Measurements from ENCODE around the gene GPR55. TPM values are rescaled to one million over a fixed set of nuclear protein-coding genes. Genes with fewer than 3 reads are reported as not detected.

GPR55 gene
- total and polyA plus RNA-seq, 11 donors = 0.03 to 0.36 (median 0.11) TPM; not detected in 6

DNA sequence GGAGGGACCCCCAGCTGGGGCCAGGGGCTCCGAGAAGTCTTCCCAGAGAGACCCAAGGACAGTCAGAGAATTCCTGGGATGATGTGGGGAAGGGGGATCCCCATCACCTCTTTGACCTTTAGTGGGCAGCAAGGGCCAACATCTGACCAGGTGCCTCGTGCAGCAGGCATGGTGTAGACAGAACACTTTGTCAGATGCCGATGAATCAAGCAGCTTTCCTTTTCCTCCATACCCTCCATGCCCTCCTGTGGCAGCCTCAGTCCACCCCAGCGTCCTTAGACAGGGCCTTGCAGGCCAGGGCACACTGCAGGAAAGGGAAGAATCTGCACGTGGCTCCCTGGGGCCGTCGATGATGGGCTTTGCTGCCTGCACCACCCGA is 26.3 kb downstream of the GPR55 start:
- intact Hi-C loops (cut with DNase I) = no loop called here
- Histone ChIP-seq H3K27ac (peak overlapping the region in 2 of 12 donors; percentile 37 to 48), H3K4me3 (no peak overlapping the region), H3K4me1 (peaks cover 0 to 8% (median 0%) of the 10 kb centered on the region in 12 donors), H3K9me3 (no peaks in the 10 kb centered on the region), H3K27me3 (peaks cover 0 to 12% (median 0%) of the 10 kb centered on the region in 9 donors), H3K36me3 (no peaks in the 10 kb centered on the region)
- ATAC-seq (no peak), DNase-seq (peak in 1 of 5 donors; percentile 38)
- WGBS, 4 donors = 53 to 68% (median 61%) methylated on average over 6 to 8 of the region's 8 CpGs
- no peak for TF ChIP-seq POLR2A (IDR thresholded peaks at IDR 0.05)
- TF ChIP-seq, protein P1, sequence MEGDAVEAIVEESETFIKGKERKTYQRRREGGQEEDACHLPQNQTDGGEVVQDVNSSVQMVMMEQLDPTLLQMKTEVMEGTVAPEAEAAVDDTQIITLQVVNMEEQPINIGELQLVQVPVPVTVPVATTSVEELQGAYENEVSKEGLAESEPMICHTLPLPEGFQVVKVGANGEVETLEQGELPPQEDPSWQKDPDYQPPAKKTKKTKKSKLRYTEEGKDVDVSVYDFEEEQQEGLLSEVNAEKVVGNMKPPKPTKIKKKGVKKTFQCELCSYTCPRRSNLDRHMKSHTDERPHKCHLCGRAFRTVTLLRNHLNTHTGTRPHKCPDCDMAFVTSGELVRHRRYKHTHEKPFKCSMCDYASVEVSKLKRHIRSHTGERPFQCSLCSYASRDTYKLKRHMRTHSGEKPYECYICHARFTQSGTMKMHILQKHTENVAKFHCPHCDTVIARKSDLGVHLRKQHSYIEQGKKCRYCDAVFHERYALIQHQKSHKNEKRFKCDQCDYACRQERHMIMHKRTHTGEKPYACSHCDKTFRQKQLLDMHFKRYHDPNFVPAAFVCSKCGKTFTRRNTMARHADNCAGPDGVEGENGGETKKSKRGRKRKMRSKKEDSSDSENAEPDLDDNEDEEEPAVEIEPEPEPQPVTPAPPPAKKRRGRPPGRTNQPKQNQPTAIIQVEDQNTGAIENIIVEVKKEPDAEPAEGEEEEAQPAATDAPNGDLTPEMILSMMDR (IDR thresholded peaks at IDR 0.05) = no peak

DNA sequence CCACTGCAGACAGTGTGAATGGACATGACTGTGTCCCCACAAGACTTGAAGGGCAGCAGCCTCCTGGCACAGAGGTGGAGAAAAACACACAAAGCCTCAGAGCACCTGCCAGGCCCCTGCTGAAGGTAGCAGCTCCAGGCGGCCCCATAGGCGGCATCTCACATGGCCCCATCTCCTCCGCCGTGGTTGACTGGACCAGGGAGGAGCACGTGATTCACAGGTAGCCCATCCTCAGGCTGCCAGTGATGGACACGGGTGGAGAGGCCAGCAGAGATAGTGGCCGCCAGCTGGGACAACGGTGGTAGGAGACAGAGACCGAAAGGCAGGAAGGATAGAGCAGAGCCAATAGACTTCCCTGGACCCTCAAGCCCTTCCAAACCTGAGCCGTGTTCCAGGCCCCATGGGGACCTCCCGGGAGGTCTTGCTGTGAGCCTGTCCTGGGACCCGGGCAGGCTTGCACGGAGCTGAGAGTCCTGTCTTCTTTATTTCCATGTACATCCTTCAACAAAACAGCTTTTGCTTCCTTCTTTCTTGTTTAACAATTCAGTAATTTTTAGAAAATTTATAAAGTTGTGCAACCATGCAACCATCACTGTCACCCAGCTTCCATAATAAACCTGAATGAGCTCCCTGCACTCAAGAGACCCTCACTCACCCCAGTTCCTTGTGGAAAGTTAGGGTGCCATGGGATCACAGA is 26.9 kb downstream of the GPR55 start:
- no peak for ATAC-seq
- TF ChIP-seq, protein P1 (IDR thresholded peaks at IDR 0.05) = no peak
- TF ChIP-seq POLR2A (IDR thresholded peaks at IDR 0.05) = no peak

DNA sequence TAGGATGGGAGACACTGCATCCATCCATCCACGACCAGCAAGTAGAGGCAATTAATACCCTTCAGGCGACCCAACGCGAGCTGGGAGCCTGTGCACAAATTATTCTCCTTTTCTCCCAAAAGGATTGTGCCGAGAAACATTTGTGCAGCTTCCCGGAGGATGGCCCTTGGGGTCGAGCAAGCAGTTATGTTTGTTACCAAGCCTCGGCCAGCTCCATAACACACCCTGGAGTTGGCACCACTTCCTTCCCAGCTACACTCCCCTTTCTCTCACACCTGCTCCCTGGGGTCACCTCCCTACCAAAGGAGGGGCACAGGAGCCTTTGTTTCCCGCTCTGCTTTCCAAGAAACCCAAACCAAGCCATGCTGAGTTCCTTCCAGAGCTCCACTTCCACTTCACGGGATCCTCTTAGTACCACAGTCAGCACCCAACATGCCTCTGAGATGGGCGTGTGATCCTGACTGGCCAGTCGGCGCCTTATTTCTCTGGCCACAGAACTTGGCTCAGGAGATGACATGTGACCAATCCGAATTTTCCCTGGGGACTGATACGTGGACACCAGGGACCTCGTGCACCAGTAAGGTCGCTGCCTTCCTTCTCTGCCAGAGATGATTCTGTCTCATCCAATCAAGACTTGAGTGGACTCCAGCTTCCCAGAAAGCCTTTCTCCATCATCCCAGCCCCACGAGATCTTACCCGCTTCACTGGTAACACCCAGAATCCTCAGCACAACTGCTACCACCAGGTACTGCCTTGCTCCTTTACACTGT is 28.5 kb downstream of the GPR55 start:
- intact Hi-C loops (cut with DNase I) = no loop called here
- Histone ChIP-seq H3K36me3 (no peaks in the 10 kb centered on the region), H3K9me3 (no peaks in the 10 kb centered on the region), H3K4me3 (no peak overlapping the region), H3K4me1 (peaks cover 0 to 8% (median 0%) of the 10 kb centered on the region in 12 donors), H3K27ac (no peak overlapping the region), H3K27me3 (peaks cover 0 to 12% (median 0%) of the 10 kb centered on the region in 9 donors)
- DNase-seq = peak in 1 of 5 donors; percentile 43
- WGBS, 4 donors = 82 to 93% (median 86%) methylated on average over 19 of the region's 19 CpGs
- ATAC-seq = no peak
- TF ChIP-seq, protein P1 (IDR thresholded peaks at IDR 0.05) = no peak
- TF ChIP-seq POLR2A (IDR thresholded peaks at IDR 0.05) = no peak

More for the DNA sequence above, 26.9 kb downstream of the GPR55 start:
- peaks cover 0 to 12% (median 0%) of the 10 kb centered on the region in 9 donors for H3K27me3 ChIP-seq
- peak overlapping the region in 1 of 12 donors; percentile 48 for H3K27ac ChIP-seq
- peaks cover 0 to 8% (median 0%) of the 10 kb centered on the region in 12 donors for H3K4me1 ChIP-seq
- no peaks in the 10 kb centered on the region for H3K36me3 ChIP-seq
- intact Hi-C loops (cut with DNase I) = no loop called here
- H3K9me3 ChIP-seq = no peaks in the 10 kb centered on the region
- peak in 1 of 5 donors; percentile 46 for DNase-seq
- H3K4me3 ChIP-seq = no peak overlapping the region
- 91 to 94% (median 93%) methylated on average over 13 of the region's 13 CpGs for WGBS, 4 donors
